Karpas-422 (cell line): ENCODE measurements around the gene MAP4K3. TPM values are rescaled to one million over a fixed set of nuclear protein-coding genes. Genes with fewer than 3 reads are reported as not detected.

ENCODE experiments used
- DNase-seq: peaks from one replicate; pipeline ENCODE4 v3.0.0-alpha.2; 2015
- H2AFZ ChIP-seq: fragments of 200-600 bp; sonication (generic); 2 replicates; pipeline ENCODE4 v1.6.1; 2014; ENCODE audit warnings: antibody characterized with exemption, low read length, mixed read lengths
- H3K27ac ChIP-seq: fragments of 200-600 bp; sonication (generic); 2 replicates; pipeline ENCODE4 v1.5.1; 2014; ENCODE audit warnings: mild to moderate bottlenecking, low read length, moderate library complexity
- H3K27me3 ChIP-seq: fragments of 200-600 bp; sonication (generic); 2 replicates; pipeline ENCODE4 v1.6.1; 2014; ENCODE audit warnings: low read length, mixed read lengths
- H3K36me3 ChIP-seq: fragments of 200-600 bp; sonication (generic); 2 replicates; pipeline ENCODE4 v1.6.1; 2014; ENCODE audit warnings: low read length, mixed read lengths; ENCODE audit not compliant: insufficient read depth
- H3K4me1 ChIP-seq: fragments of 200-600 bp; sonication (generic); 2 replicates; pipeline ENCODE4 v1.6.1; 2014; ENCODE audit warnings: mild to moderate bottlenecking, low read length, mixed read lengths
- H3K4me2 ChIP-seq: fragments of 200-600 bp; sonication (generic); 2 replicates; pipeline ENCODE4 v1.6.1; 2014; ENCODE audit warnings: low read length, low read depth, mild to moderate bottlenecking; ENCODE audit not compliant: poor library complexity, severe bottlenecking
- H3K4me3 ChIP-seq: fragments of 200-600 bp; sonication (generic); 2 replicates; pipeline ENCODE4 v1.5.1; 2014; ENCODE audit warnings: mild to moderate bottlenecking, antibody characterized with exemption, low read length, mixed read lengths
- H3K79me2 ChIP-seq: fragments of 200-600 bp; sonication (generic); 2 replicates; pipeline ENCODE4 v1.6.1; 2014; ENCODE audit warnings: mild to moderate bottlenecking, low read length, mixed read lengths
- H3K9ac ChIP-seq: fragments of 200-600 bp; sonication (generic); 2 replicates; pipeline ENCODE4 v1.6.0; 2014; ENCODE audit warnings: low read length
- H3K9me2 ChIP-seq: fragments of 200-600 bp; sonication (generic), shearing (Covaris generic); replicated peaks from 2 replicates; pipeline ENCODE4 v1.6.0; 2014; ENCODE audit warnings: mild to moderate bottlenecking, low read length, moderate library complexity; ENCODE audit not compliant: insufficient read depth
- H3K9me3 ChIP-seq: fragments of 300-700, 200-600 bp; sonication (generic); 2 replicates; pipeline ENCODE4 v1.6.1; 2014; ENCODE audit warnings: low read length, mixed read lengths
- H4K20me1 ChIP-seq: fragments of 200-600 bp; sonication (generic); 2 replicates; pipeline ENCODE4 v1.6.1; 2014; ENCODE audit warnings: mild to moderate bottlenecking, antibody characterized with exemption, low read length, low read depth; ENCODE audit not compliant: insufficient read depth
- total RNA-seq: library from RNA; depleted of rRNA; stranded (reverse); fragments of >200 nt; shearing (Covaris generic); gene quantifications from 2 replicates; pipeline ENCODE4 v1.2.3, GENCODE V29; 2014; ENCODE audit warnings: low replicate concordance

MAP4K3 gene
- total RNA-seq, 1 experiment from 2014 or later, result 11.5 TPM

DNA sequence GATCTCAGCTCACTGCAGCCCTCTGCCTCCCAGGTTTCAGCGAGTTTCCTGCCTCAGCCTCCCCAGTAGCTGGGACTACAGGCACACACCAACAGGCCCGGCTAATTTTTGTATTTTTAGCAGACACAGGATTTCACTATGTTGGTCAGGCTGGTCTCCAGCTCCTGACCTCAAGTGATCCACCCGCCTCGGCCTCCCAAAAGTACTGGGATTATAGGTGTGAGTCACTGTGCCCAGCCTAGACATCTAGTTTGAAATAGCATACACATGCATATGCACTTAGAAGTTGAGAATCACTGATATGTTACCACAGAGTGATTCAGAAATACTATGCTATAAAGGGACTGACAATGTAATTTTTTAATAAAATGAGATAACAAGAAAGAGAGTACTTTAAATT is 123.5 kb downstream of the MAP4K3 start:
- Histone ChIP-seq H3K27me3 (no peaks in the 10 kb centered on the region), H3K79me2 (no peaks in the 10 kb centered on the region), H3K4me3 (no peak overlapping the region), H3K9me3 (no peaks in the 10 kb centered on the region), H4K20me1 (no peaks in the 10 kb centered on the region), H3K4me1 (no peaks in the 10 kb centered on the region), H3K9ac (no peak overlapping the region), H3K27ac (no peak overlapping the region), H3K4me2 (no peak overlapping the region), H3K36me3 (no peaks in the 10 kb centered on the region), H2AFZ (no peak overlapping the region), H3K9me2 (no peaks in the 10 kb centered on the region)
- no peak for DNase-seq

DNA sequence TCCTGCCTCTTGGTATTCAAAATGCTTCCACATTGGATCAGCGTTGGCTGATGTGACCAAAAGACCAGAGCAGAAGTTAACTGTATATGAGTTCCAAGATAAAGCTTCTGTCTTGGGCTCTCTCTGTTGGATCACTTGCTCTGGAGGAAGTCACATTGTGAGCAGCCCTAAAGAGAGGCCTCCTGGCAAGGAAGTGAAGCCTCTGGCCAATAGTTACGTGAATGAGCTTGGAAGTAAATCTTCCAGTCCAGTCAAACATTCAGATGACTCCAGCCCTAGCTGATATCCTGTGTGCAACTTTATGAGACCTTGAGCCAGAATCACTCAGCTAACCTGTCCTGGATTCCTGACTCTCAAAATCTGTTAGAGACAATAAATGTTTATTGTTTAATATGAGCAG is 125.6 kb downstream of the MAP4K3 start:
- no peak for DNase-seq
- Histone ChIP-seq H3K27me3 (no peaks in the 10 kb centered on the region), H3K9ac (no peak overlapping the region), H3K4me2 (no peak overlapping the region), H4K20me1 (no peaks in the 10 kb centered on the region), H3K4me3 (no peak overlapping the region), H2AFZ (no peak overlapping the region), H3K4me1 (no peaks in the 10 kb centered on the region), H3K9me2 (no peaks in the 10 kb centered on the region), H3K9me3 (no peaks in the 10 kb centered on the region), H3K36me3 (no peaks in the 10 kb centered on the region), H3K79me2 (no peaks in the 10 kb centered on the region), H3K27ac (no peak overlapping the region)

DNA sequence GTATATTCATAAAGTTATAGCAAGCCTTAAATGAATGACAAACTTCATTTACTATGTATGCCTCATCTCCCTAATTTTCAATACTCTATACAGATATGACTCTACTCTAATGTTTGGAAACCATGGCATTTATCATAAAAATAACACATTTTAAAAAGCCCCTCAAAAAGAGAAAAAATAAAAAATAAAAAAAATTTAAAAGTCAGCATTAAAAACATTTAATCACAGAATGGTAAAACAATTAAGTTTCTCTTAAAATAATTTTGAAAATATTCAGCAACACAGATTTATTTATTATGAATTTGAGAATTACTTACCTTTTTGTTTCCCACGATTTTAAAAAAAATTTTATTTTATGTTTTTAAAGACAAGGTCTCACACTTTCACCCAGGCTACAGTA is 128.3 kb downstream of the MAP4K3 start:
- H3K27ac ChIP-seq, result no peak overlapping the region
- H3K79me2 ChIP-seq, result no peaks in the 10 kb centered on the region
- no peak overlapping the region for H3K4me3 ChIP-seq
- H3K4me2 ChIP-seq, result no peak overlapping the region
- H3K9ac ChIP-seq, result no peak overlapping the region
- H3K4me1 ChIP-seq, result peaks cover 7% of the 10 kb centered on the region
- no peaks in the 10 kb centered on the region for H3K9me3 ChIP-seq
- no peak overlapping the region for H2AFZ ChIP-seq
- no peaks in the 10 kb centered on the region for H4K20me1 ChIP-seq
- H3K36me3 ChIP-seq, result no peaks in the 10 kb centered on the region
- DNase-seq, result no peak
- no peaks in the 10 kb centered on the region for H3K9me2 ChIP-seq
- no peaks in the 10 kb centered on the region for H3K27me3 ChIP-seq

DNA sequence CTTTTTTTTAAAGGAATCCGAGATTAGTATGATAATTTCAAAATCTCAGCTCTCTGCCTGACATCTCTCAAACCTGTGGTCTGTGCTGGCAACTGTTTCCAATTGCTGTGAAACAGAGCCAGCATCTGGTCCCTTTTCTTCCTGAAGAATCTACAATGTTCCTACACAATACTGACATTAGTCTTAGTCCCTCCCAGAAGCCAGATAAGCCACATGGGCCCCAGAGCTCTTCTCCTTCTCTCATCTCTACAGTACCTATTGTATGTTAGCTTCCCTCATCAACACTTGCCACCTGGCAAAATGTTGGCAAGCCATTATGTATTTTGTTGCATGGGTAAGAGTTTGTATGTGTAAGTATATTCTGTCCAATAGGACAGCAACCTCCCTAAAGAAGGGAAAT is 130.5 kb downstream of the MAP4K3 start:
- no peak overlapping the region for H3K27ac ChIP-seq
- no peaks in the 10 kb centered on the region for H3K9me2 ChIP-seq
- H3K4me2 ChIP-seq, result no peak overlapping the region
- no peak overlapping the region for H3K9ac ChIP-seq
- H3K4me3 ChIP-seq, result no peak overlapping the region
- no peaks in the 10 kb centered on the region for H3K9me3 ChIP-seq
- no peak for DNase-seq
- no peaks in the 10 kb centered on the region for H3K79me2 ChIP-seq
- no peaks in the 10 kb centered on the region for H3K36me3 ChIP-seq
- no peak overlapping the region for H2AFZ ChIP-seq
- H3K27me3 ChIP-seq, result no peaks in the 10 kb centered on the region
- peaks cover 16% of the 10 kb centered on the region for H3K4me1 ChIP-seq
- no peaks in the 10 kb centered on the region for H4K20me1 ChIP-seq

DNA sequence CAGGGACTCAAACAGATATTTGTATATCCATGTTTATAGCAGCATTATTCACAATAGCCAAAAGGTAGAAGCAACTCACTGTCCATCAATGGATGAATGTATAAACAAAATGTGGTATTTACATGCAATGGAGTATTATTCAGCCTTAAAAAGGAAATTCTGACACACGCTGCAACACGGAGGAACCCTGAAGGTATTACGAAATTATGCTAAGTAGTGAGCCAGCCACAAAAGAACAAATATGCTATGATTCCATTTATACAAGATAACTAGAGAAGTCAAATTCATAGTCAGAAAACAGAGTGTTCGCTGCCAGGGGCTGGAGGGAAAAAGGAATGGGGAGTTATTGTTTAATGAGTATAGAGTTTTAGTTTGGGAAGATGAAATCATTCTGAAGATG is 132.4 kb downstream of the MAP4K3 start:
- no peak overlapping the region for H3K4me3 ChIP-seq
- no peaks in the 10 kb centered on the region for H4K20me1 ChIP-seq
- H2AFZ ChIP-seq, result no peak overlapping the region
- DNase-seq, result no peak
- H3K27me3 ChIP-seq, result no peaks in the 10 kb centered on the region
- no peak overlapping the region for H3K4me2 ChIP-seq
- no peak overlapping the region for H3K27ac ChIP-seq
- no peaks in the 10 kb centered on the region for H3K36me3 ChIP-seq
- no peak overlapping the region for H3K9ac ChIP-seq
- no peaks in the 10 kb centered on the region for H3K9me2 ChIP-seq
- H3K9me3 ChIP-seq, result no peaks in the 10 kb centered on the region
- H3K79me2 ChIP-seq, result no peaks in the 10 kb centered on the region
- peaks cover 16% of the 10 kb centered on the region for H3K4me1 ChIP-seq

DNA sequence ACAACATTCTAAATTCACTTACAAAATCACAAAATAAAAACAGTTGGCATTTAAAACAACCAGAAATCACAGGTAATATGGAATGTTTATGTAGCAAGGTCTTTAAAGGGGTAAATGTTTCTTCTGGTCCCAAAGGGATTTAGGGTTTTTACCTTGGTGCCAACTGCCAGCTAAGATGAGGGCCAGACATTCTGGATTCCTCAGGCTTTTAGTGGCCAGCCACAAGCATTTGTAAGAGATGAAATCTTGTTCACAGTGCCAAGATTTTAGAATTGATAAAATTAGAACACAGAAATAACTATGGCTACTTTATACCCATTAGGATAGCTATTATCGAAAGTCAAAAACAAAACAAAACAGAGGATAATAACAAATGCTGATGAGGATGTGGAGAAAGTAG is 132.9 kb downstream of the MAP4K3 start:
- Histone ChIP-seq H3K4me3 (no peak overlapping the region), H3K9me3 (no peaks in the 10 kb centered on the region), H3K36me3 (no peaks in the 10 kb centered on the region), H3K27me3 (no peaks in the 10 kb centered on the region), H3K79me2 (no peaks in the 10 kb centered on the region), H4K20me1 (no peaks in the 10 kb centered on the region), H3K27ac (peak overlapping the region; percentile 35), H3K9ac (no peak overlapping the region), H3K4me1 (peaks cover 16% of the 10 kb centered on the region), H2AFZ (no peak overlapping the region), H3K9me2 (no peaks in the 10 kb centered on the region), H3K4me2 (peak overlapping the region; percentile 27)
- DNase-seq, result no peak

DNA sequence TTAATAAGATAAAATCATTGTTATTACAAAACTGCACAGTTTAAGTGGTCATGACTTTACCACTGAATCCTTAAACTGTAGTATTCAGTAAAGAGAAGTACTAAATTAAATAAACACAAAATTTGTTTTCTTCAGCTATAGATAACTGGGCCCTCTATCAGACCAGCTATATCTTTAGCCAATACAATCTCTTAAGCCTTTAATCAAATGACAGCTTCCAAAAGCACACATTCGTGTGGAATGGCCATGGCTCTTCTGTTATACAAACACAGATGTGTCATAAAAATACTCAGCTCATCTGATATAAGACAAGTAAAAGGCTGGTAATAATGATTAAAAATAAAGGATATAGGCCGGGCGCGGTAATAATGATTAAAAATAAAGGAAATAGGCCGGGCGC is 135.7 kb downstream of the MAP4K3 start:
- Histone ChIP-seq H3K27me3 (no peaks in the 10 kb centered on the region), H3K27ac (no peak overlapping the region), H3K4me1 (peaks cover 16% of the 10 kb centered on the region), H3K79me2 (no peaks in the 10 kb centered on the region), H3K9ac (no peak overlapping the region), H3K9me3 (no peaks in the 10 kb centered on the region), H3K36me3 (no peaks in the 10 kb centered on the region), H3K9me2 (no peaks in the 10 kb centered on the region), H2AFZ (no peak overlapping the region), H4K20me1 (no peaks in the 10 kb centered on the region), H3K4me2 (no peak overlapping the region), H3K4me3 (no peak overlapping the region)
- DNase-seq, result no peak

DNA sequence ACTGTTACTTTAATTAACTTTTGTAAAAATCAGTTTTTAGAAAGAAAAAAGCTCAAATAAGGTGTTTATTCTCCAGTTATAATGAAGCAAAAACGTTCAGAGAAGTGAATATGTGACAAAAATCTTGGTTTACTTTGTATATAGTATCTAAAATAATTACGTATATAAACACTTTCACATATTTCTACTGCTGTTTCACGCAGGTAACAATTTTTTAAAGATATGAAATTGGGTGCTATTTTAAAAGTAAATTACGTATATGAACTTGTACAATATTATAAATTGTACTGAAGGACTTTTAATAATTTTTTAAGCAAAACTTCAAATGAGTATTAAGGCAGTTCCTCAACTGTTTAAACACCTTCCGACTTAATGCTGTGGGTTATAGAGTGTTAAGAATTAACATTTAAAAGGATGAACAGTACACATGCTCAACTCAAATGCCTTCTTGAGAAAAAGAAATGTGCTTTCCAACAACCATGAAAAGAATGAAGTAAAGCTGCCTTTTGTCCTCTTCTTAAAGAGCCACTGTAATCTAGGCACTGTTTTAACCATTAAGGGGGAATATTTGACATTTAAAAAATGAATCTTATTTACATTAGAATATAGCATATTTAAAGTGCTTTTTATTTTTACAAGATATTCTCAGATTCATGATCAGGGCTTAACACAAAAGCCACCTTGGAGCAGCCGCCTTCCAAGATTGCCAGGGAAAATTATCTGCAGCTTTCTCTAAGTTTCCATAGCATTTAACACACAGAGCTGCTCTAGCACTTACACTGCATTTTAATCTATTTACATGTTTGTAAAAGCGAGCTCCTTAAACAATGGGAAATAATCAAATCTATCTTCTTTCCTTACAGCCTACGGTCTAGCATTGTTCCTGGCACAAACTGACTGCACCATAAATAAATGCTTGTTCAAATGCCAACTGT is 136.8 kb downstream of the MAP4K3 start:
- Histone ChIP-seq H3K4me1 (peaks cover 16% of the 10 kb centered on the region), H3K4me2 (no peak overlapping the region), H3K27ac (no peak overlapping the region), H3K36me3 (no peaks in the 10 kb centered on the region), H3K4me3 (no peak overlapping the region), H3K9me2 (no peaks in the 10 kb centered on the region), H3K79me2 (no peaks in the 10 kb centered on the region), H3K9ac (no peak overlapping the region), H2AFZ (no peak overlapping the region), H4K20me1 (no peaks in the 10 kb centered on the region), H3K9me3 (no peaks in the 10 kb centered on the region), H3K27me3 (no peaks in the 10 kb centered on the region)
- no peak for DNase-seq
